Trophoblast cell (in vitro differentiated cells and primary cell): Measurements from ENCODE around the gene CLEC12A.

Experiments used
- DNase-seq, 2 donors: peaks; one replicate each; pipeline ENCODE4 v3.0.0-alpha.2; 2016
- H2AFZ ChIP-seq: 2 replicates; pipeline ENCODE4 v1.6.1; 2013; ENCODE audit warnings: low read length, moderate library complexity, mild to moderate bottlenecking; ENCODE audit not compliant: insufficient read depth, poor library complexity
- H2AK5ac ChIP-seq: 2 replicates; pipeline ENCODE4 v1.6.1; 2013; ENCODE audit warnings: mild to moderate bottlenecking, low read length
- H2BK120ac ChIP-seq: 2 replicates; pipeline ENCODE4 v1.6.1; 2013; ENCODE audit warnings: low read length, mild to moderate bottlenecking, moderate library complexity; ENCODE audit not compliant: insufficient read depth, poor library complexity
- H2BK12ac ChIP-seq: 2 replicates; pipeline ENCODE4 v1.6.1; 2013; ENCODE audit warnings: mild to moderate bottlenecking, low read length, moderate library complexity
- H2BK5ac ChIP-seq: 2 replicates; pipeline ENCODE4 v1.6.1; 2013; ENCODE audit warnings: low read length, low read depth, moderate library complexity, mild to moderate bottlenecking; ENCODE audit not compliant: poor library complexity
- H3K14ac ChIP-seq: 2 replicates; pipeline ENCODE4 v1.6.1; 2013; ENCODE audit warnings: mild to moderate bottlenecking, low read length
- H3K18ac ChIP-seq: 2 replicates; pipeline ENCODE4 v1.6.1; 2013; ENCODE audit warnings: mild to moderate bottlenecking, low read length
- H3K23ac ChIP-seq: 2 replicates; pipeline ENCODE4 v1.6.1; 2013; ENCODE audit warnings: low read length
- H3K27ac ChIP-seq: 2 replicates; pipeline ENCODE4 v1.5.1; 2013; ENCODE audit warnings: low read depth, mild to moderate bottlenecking, inconsistent platforms, low read length, moderate library complexity
- H3K27me3 ChIP-seq: 2 replicates; pipeline ENCODE4 v1.6.1; 2013; ENCODE audit warnings: inconsistent platforms, mild to moderate bottlenecking, low read length, moderate library complexity; ENCODE audit not compliant: insufficient read depth
- H3K36me3 ChIP-seq, 2 experiments: 1 replicate in 1 of 2; 2 replicates in 1 of 2; pipeline ENCODE4 v1.6.1; 2013; ENCODE audit warnings: low read length in 2 of 2, mild to moderate bottlenecking in 2 of 2, moderate library complexity in 1 of 2; ENCODE audit not compliant: insufficient read depth in 2 of 2, control insufficient read depth in 1 of 2
- H3K4ac ChIP-seq: 2 replicates; pipeline ENCODE4 v1.6.1; 2013; ENCODE audit warnings: low read depth, mild to moderate bottlenecking, low read length, moderate library complexity
- H3K4me1 ChIP-seq, 2 experiments: 1 replicate in 1 of 2; 2 replicates in 1 of 2; pipeline ENCODE4 v1.6.1; 2013; ENCODE audit warnings: low read length in 2 of 2, mild to moderate bottlenecking in 2 of 2, moderate library complexity in 1 of 2; ENCODE audit not compliant: insufficient read depth in 2 of 2, control insufficient read depth in 1 of 2
- H3K4me2 ChIP-seq: 2 replicates; pipeline ENCODE4 v1.6.1; 2013; ENCODE audit warnings: inconsistent platforms, mild to moderate bottlenecking, low read length, moderate library complexity
- H3K4me3 ChIP-seq: 2 replicates; pipeline ENCODE4 v1.5.1; 2013; ENCODE audit warnings: mild to moderate bottlenecking, low read depth, low read length, inconsistent platforms
- H3K79me1 ChIP-seq: one replicate; pipeline ENCODE4 v1.6.1; 2013; ENCODE audit warnings: low read length
- H3K79me2 ChIP-seq: 2 replicates; pipeline ENCODE4 v1.6.1; 2013; ENCODE audit warnings: low read length, mild to moderate bottlenecking; ENCODE audit not compliant: control insufficient read depth, insufficient read depth, poor library complexity
- H3K9ac ChIP-seq: 2 replicates; pipeline ENCODE4 v1.6.1; 2013; ENCODE audit warnings: mild to moderate bottlenecking, low read length
- H3K9me3 ChIP-seq: 2 replicates; pipeline ENCODE4 v1.6.1; 2013; ENCODE audit warnings: low read depth, mild to moderate bottlenecking, control low read depth, inconsistent platforms, low read length; ENCODE audit not compliant: insufficient read depth
- H4K12ac ChIP-seq: 2 replicates; pipeline ENCODE4 v1.6.1; 2013; ENCODE audit warnings: low read depth, mild to moderate bottlenecking, low read length, moderate library complexity
- H4K8ac ChIP-seq: 2 replicates; pipeline ENCODE4 v1.6.1; 2013; ENCODE audit warnings: low read depth, mild to moderate bottlenecking, low read length, moderate library complexity
- H4K91ac ChIP-seq: one replicate; pipeline ENCODE4 v1.6.1; 2013; ENCODE audit warnings: low read depth, mild to moderate bottlenecking, low read length, moderate library complexity
- WGBS: extraction: QIAGEN DNeasy Blood & Tissue Kit; methylation state at CpG from one replicate; pipeline ENCODE4 v1.1.7; 2013; ENCODE audit warnings: missing lambda C conversion rate; ENCODE audit not compliant: insufficient read length, insufficient coverage; ENCODE audit errors: extremely low coverage; 5-methylcytosine and 5-hydroxymethylcytosine counted together

Gene CLEC12A

DNA sequence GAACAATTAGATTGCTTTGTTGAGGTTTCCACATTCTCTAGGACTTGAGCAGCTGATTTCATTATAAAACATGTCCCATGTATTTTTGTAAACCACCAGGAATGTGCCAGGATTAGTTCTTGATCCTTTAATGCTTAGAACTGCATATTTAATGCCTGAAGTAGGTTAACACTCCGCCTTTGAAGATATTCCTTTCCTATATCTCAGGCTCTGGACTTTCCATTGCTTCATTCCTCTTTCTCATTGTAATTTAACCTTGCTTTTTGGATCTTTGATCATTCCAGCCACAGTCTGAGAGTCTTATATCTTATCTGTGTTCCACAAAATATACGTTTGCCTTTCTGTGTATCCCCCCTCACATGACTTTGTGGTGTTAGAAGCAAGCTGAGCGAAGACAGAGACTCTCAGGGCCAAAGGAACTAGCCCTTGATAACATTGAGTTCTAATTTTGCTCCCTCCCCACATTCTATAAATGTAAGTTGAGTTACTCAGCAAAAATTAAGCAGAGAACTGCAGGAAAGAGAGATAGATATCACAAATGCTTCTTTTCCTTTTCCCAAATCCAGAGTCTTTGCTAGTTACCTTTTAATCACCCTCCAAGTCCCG is 30.1 kb downstream of the CLEC12A start:
- Histone ChIP-seq H2BK12ac (no peak overlapping the region), H4K91ac (no peak overlapping the region), H3K9ac (no peak overlapping the region), H3K4me3 (no peak overlapping the region), H2AK5ac (no peak overlapping the region), H3K14ac (no peak overlapping the region), H3K36me3 (no peaks in the 10 kb centered on the region), H3K4me1 (no peaks in the 10 kb centered on the region), H3K4me2 (no peak overlapping the region), H4K12ac (no peak overlapping the region), H4K8ac (no peak overlapping the region), H3K18ac (no peak overlapping the region), H2AFZ (no peak overlapping the region), H2BK120ac (no peak overlapping the region), H3K79me1 (no peaks in the 10 kb centered on the region), H3K23ac (no peak overlapping the region), H2BK5ac (no peak overlapping the region), H3K27ac (no peak overlapping the region), H3K27me3 (no peaks in the 10 kb centered on the region), H3K4ac (no peak overlapping the region), H3K79me2 (no peaks in the 10 kb centered on the region), H3K9me3 (no peaks in the 10 kb centered on the region)
- peak in 1 of 2 donors; percentile 40 for DNase-seq
- WGBS: no CpG with 5 or more reads among the region's 4 CpGs

DNA sequence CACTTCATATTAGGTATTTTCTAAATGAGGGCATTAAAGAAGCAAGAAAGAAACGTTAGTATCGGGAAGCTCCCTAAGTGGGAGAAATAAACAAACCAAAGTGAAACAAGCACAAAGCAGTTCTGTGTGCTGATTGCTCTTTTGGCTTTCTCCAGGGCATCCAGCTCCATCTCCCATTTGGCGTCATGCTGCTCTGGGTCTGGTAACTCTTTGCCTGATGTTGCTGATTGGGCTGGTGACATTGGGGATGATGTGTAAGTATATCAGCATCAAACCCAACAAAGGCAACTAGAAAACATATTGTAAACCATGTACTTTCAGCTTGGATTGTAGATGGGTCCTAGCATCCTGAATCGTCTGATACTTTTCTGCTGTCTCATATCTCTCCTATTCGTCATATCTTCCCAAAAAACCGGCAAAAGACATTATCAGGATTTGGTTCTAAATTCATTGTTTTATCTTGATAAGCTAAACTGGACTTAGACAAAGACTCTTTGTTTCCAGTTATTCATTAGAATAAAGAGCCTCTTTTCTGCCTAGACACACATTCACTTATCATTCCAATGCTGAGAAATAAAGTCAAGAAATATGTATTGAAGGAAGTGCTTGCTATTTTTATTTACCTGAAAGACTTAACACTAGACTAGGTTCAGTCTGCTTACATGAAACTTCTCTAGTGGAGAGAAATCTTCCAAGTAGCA is 41.6 kb downstream of the CLEC12A start:
- no peak overlapping the region for H2AFZ ChIP-seq
- H3K4me1 ChIP-seq: no peaks in the 10 kb centered on the region
- H3K27ac ChIP-seq: no peak overlapping the region
- no peak overlapping the region for H3K4ac ChIP-seq
- no peak for DNase-seq
- no peak overlapping the region for H3K18ac ChIP-seq
- no peak overlapping the region for H2AK5ac ChIP-seq
- H3K79me2 ChIP-seq: no peaks in the 10 kb centered on the region
- no peaks in the 10 kb centered on the region for H3K79me1 ChIP-seq
- H3K36me3 ChIP-seq: no peaks in the 10 kb centered on the region
- no peaks in the 10 kb centered on the region for H3K9me3 ChIP-seq
- no peak overlapping the region for H4K91ac ChIP-seq
- H2BK12ac ChIP-seq: no peak overlapping the region
- H2BK5ac ChIP-seq: no peak overlapping the region
- no peak overlapping the region for H3K4me2 ChIP-seq
- no peak overlapping the region for H3K4me3 ChIP-seq
- H3K9ac ChIP-seq: no peak overlapping the region
- no peak overlapping the region for H4K8ac ChIP-seq
- no peak overlapping the region for H3K23ac ChIP-seq
- no peaks in the 10 kb centered on the region for H3K27me3 ChIP-seq
- no CpG with 5 or more reads among the region's 6 CpGs for WGBS
- H4K12ac ChIP-seq: no peak overlapping the region
- no peak overlapping the region for H3K14ac ChIP-seq
- H2BK120ac ChIP-seq: no peak overlapping the region

DNA sequence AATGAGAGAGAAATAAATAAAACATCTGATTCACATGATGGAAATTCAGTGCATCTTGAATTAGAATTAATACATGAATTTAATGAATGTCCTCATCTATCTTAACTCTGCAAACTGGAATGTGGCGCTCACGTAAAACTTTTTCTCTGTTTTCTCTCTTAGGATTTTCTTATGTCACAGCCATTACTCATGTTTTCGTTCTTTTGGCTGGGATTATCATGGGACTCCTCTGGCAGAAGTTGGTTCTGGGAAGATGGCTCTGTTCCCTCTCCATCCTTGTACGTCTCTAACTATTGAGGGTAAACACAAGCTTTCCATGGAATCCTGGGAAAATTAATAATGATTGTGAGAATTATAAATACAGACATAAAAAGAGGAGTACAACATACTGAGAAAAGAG is 44.2 kb downstream of the CLEC12A start:
- Histone ChIP-seq H3K9ac (no peak overlapping the region), H4K91ac (no peak overlapping the region), H2BK12ac (no peak overlapping the region), H4K8ac (no peak overlapping the region), H2BK5ac (no peak overlapping the region), H3K9me3 (no peaks in the 10 kb centered on the region), H3K79me1 (no peaks in the 10 kb centered on the region), H3K27ac (no peak overlapping the region), H3K36me3 (no peaks in the 10 kb centered on the region), H3K14ac (no peak overlapping the region), H3K27me3 (no peaks in the 10 kb centered on the region), H4K12ac (no peak overlapping the region), H3K79me2 (no peaks in the 10 kb centered on the region), H2BK120ac (no peak overlapping the region), H3K4me3 (no peak overlapping the region), H3K4me1 (no peaks in the 10 kb centered on the region), H2AK5ac (no peak overlapping the region), H3K18ac (no peak overlapping the region), H3K4ac (no peak overlapping the region), H3K23ac (no peak overlapping the region), H3K4me2 (no peak overlapping the region), H2AFZ (no peak overlapping the region)
- DNase-seq: no peak
- WGBS: no CpG with 5 or more reads among the region's 4 CpGs

- Histone ChIP-seq H4K8ac (no peak overlapping the region), H2AK5ac (no peak overlapping the region), H3K27me3 (no peaks in the 10 kb centered on the region), H2AFZ (no peak overlapping the region), H3K79me1 (no peaks in the 10 kb centered on the region), H3K9ac (no peak overlapping the region), H2BK12ac (no peak overlapping the region), H3K23ac (no peak overlapping the region), H3K4me3 (no peak overlapping the region), H3K4me1 (no peaks in the 10 kb centered on the region), H4K12ac (no peak overlapping the region), H3K27ac (no peak overlapping the region), H3K14ac (no peak overlapping the region), H4K91ac (no peak overlapping the region), H3K4me2 (no peak overlapping the region), H2BK120ac (no peak overlapping the region), H3K36me3 (no peaks in the 10 kb centered on the region), H2BK5ac (no peak overlapping the region), H3K4ac (no peak overlapping the region), H3K18ac (no peak overlapping the region), H3K79me2 (no peaks in the 10 kb centered on the region), H3K9me3 (no peaks in the 10 kb centered on the region)
- no CpG with 5 or more reads among the region's 1 CpG for WGBS
- peak in 1 of 2 donors; percentile 26 for DNase-seq
Observed at GRCh38 chr12:10016881-10017280, 45.7 kb downstream of the CLEC12A start.
